Activated CD8-positive, alpha-beta T cell treated with anti-CD3 and anti-CD28 coated beads, Interleukin-2, amount 10 ng/mL, durations not matched to agents 7 days and 5 days (primary cell): ENCODE results near the gene CDC42EP2. TPM values are rescaled to one million over a fixed set of nuclear protein-coding genes. Genes with fewer than 3 reads are reported as not detected.
"Not testable (repeated sequence)": the region's sequence is repeated elsewhere in the genome, so short reads cannot be mapped to it uniquely, and the experiment has no call there.

Experiments
- ATAC-seq: fragments of 150-1000 bp; cut with Tn5 transposase; one replicate; pipeline ENCODE4 v1.10.0; 2021; ENCODE audit warnings: moderate library complexity
- CTCF ChIA-PET: fragments of 350-600 bp; sonication (Branson Sonifier 250); formaldehyde crosslinking; loops from one replicate; lab custom pipeline; 2021; ENCODE audit warnings: antibody characterized with exemption; lab: Charles Lee
- POLR2A ChIA-PET: fragments of 350-600 bp; sonication (Branson Sonifier 250); formaldehyde crosslinking; loops from one replicate; lab custom pipeline; 2021; ENCODE audit warnings: antibody characterized with exemption; lab: Charles Lee
- DNase-seq: peaks from one replicate; pipeline ENCODE4 v3.0.0-alpha.2; 2020
- H3K27ac Mint-ChIP-seq: one replicate; pipeline ENCODE4 v1.8.0; 2021; ENCODE audit warnings: mild to moderate bottlenecking, mixed read lengths
- H3K27me3 Mint-ChIP-seq: one replicate; pipeline ENCODE4 v1.8.0; 2021; ENCODE audit warnings: low read depth, mixed read lengths
- H3K36me3 Mint-ChIP-seq: one replicate; pipeline ENCODE4 v1.8.0; 2021; ENCODE audit warnings: low read depth, mixed read lengths
- H3K4me1 Mint-ChIP-seq: one replicate; pipeline ENCODE4 v1.8.0; 2021; ENCODE audit warnings: low read depth, mixed read lengths
- H3K4me3 Mint-ChIP-seq: one replicate; pipeline ENCODE4 v1.8.0; 2021; ENCODE audit warnings: mild to moderate bottlenecking, mixed read lengths
- H3K9me3 Mint-ChIP-seq: one replicate; pipeline ENCODE4 v1.8.0; 2022; ENCODE audit warnings: mixed read lengths; ENCODE audit not compliant: insufficient read depth
- total RNA-seq, 2 experiments: library from RNA; stranded (reverse); gene quantifications; one replicate each; pipeline ENCODE4 v1.2.3, GENCODE V29; 2021

Gene CDC42EP2
- total RNA-seq, 2 experiments from 2014 or later = 0.29 to 1.2 TPM

DNA sequence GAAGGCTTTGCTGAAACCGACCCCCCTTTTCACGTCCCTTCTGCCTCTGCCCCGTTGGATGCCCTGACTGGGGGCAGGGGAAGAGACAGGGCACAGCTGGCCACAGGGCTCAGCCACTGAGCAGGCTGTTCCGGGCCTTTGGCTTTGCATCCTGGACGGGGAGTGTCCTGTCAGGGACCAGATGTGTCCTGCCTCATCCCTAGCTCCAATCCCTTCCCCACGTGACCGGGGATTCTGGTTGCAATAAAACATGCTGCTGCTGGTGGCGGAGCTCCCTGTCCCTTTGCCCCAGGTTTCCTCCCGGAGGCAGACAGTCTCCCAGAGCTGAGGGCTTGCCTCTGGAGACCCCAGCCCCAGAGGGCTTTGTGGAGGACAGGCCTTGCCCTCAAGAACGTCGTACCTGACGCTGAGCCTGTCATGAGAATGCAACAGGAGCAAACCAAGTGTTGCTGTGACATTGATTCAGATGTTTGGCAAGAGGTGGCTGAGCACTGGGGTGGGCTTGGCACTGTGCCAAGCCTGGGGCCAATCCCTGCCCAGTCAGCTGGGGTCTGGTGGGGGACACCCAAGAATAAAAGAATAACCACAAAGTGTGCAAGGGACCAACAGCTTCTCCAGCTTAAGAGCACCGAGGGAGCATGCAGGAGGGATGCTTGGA lies 7.3 kb downstream of the CDC42EP2 start:
- Mint-ChIP-seq H3K27me3 (peaks cover 4% of the 10 kb centered on the region), H3K4me1 (no peaks in the 10 kb centered on the region), H3K27ac (no peak overlapping the region), H3K36me3 (no peaks in the 10 kb centered on the region), H3K9me3 (no peaks in the 10 kb centered on the region), H3K4me3 (no peak overlapping the region)
- DNase-seq (no peak), ATAC-seq (no peak)
- ChIA-PET POLR2A (interaction anchor here (0.8 kb wide), 1 partner anchor 185 kb away, joined by 3 read pairs; no protein-coding TSS in a partner anchor), CTCF (interaction anchor here (12.3 kb wide), 1 partner anchor 9 kb away, joined by 215 read pairs; the partner anchor contains the start of gene DPF2)

DNA sequence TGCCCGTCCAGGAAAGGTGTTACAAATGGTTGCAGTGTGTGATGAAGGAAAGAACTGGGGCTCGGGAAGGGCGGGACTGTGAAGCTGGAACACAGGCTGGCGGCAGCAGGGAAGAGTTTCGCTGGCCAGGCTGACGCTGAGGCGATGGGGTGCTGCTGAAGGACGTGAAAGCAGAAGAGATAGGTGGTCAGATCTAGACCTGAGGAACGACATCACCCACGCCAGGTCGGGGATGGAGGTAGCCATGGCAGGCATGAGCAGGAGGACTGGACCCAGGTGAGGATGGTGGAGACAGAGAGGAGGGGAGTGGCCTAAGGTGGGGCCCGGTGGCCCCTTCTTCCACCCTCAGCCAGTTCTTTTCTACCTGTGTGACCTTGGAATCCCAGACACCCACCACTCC lies 9.1 kb downstream of the CDC42EP2 start:
- POLR2A ChIA-PET = no interaction called here
- Mint-ChIP-seq H3K27me3 (peaks cover 4% of the 10 kb centered on the region), H3K36me3 (no peaks in the 10 kb centered on the region), H3K4me3 (no peak overlapping the region), H3K9me3 (no peaks in the 10 kb centered on the region), H3K4me1 (no peaks in the 10 kb centered on the region), H3K27ac (no peak overlapping the region)
- DNase-seq (no peak), ATAC-seq (no peak)
- CTCF ChIA-PET = interaction anchor here (1.2 kb wide), 1 partner anchor 9 kb away, joined by 4 read pairs; the partner anchor contains the start of gene CDC42EP2

DNA sequence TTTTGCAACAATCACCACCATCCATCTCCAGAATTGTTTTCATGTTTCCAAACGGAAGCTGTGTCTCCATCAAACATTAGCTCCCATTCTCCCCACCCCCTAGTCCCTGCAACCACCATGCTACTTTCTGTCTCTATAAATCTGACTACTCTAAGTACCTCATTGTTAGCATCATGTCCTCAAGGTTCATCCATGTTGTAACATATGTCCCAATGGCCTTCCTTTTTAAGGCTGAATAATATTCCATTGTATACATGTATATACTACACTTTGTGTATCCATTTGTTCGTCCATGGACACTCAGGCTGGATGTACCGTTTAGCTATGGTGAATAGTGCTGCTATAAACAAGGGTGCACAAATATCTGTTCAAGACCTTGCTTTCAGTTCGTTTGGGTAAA lies 10.8 kb downstream of the CDC42EP2 start:
- Mint-ChIP-seq H3K4me1 (peaks cover 9% of the 10 kb centered on the region), H3K9me3 (no peaks in the 10 kb centered on the region), H3K27me3 (peaks cover 4% of the 10 kb centered on the region), H3K4me3 (no peak overlapping the region), H3K27ac (no peak overlapping the region), H3K36me3 (no peaks in the 10 kb centered on the region)
- ChIA-PET POLR2A (no interaction called here), CTCF (no interaction called here)
- ATAC-seq (no peak), DNase-seq (no peak)

DNA sequence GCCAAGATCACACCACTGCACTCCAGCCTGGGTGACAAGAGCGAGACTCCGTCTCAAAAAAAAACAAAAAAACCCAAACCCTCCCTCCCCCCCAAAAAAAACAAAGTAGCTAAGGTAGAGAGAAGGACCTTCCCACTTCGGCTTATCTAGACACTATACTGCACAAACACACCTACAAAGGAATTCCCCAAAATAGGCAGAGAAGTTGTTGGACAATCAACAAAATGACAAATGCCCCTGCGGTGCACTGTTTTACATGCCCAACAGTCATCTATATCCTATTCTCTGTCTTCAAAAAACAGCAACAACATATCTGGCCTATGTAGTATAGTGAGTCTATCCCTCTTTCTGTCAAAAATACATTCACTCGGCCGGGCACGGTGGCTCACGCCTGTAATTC lies 12.4 kb downstream of the CDC42EP2 start:
- DNase-seq (no peak), ATAC-seq (no peak)
- Mint-ChIP-seq H3K4me3 (no peak overlapping the region), H3K4me1 (peaks cover 9% of the 10 kb centered on the region), H3K27ac (no peak overlapping the region), H3K9me3 (no peaks in the 10 kb centered on the region), H3K36me3 (no peaks in the 10 kb centered on the region), H3K27me3 (peaks cover 4% of the 10 kb centered on the region)
- ChIA-PET POLR2A (no interaction called here), CTCF (interaction anchor here (9.5 kb wide), 1 partner anchor 11 kb away, joined by 215 read pairs; the partner anchor contains the start of gene CDC42EP2)

DNA sequence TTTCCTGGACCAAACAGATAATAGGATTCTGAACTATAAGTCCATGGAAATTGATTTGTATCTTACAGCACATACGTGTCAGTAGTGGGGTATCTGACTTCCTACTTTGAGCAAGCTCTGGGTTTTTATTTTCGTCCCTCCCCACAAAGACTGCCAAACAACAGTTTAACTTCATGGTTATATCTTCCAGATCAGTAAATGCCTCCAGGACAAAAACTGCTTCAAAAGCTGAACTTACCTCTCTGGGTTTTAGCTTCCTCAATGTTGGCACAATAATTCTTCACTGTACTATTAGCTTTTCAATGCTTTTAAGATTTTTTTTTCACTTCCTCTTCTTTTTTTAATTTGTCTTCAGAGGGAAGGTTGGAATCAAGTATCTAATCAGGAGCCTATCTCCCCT lies 14.8 kb downstream of the CDC42EP2 start:
- POLR2A ChIA-PET = interaction anchor here (0.9 to 2.0 kb wide), 3 partner anchors 9 to 207 kb away, joined by 3 to 5 read pairs (median 4); partner anchors contain the start of genes FAU and MRPL49

DNA sequence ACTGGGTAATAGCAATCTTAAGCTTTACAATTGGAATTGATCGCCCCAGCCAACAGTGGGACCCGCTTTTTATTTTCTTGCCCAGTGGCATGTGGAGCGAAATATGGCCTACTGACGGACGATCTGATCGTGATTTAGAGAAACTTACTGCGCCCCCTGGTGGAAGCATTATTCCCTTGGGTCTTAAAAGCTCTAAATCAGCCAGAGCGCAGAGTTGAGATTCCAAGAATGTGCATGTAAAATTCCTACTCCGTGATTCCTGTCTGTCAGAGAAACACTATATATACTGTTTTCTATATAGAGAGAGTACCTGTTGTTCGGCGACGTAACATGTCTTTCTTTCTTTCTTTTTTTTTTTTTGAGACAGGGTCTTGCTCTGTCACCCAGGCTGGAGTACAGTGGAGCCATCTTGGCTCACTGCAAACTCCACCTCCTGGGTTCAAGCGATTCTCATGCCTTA lies 15.3 kb downstream of the CDC42EP2 start:
- ATAC-seq (no peak), DNase-seq (peak; percentile 92)
- Mint-ChIP-seq H3K27ac (no peak overlapping the region), H3K27me3 (peaks cover 4% of the 10 kb centered on the region), H3K36me3 (peaks cover 7% of the 10 kb centered on the region), H3K4me3 (no peak overlapping the region), H3K4me1 (peaks cover 16% of the 10 kb centered on the region), H3K9me3 (no peaks in the 10 kb centered on the region)
- ChIA-PET POLR2A (interaction anchor here (0.9 to 2.0 kb wide), 3 partner anchors 8 to 208 kb away, joined by 3 to 5 read pairs (median 4); partner anchors contain the start of genes FAU and MRPL49), CTCF (interaction anchor here (0.6 to 9.5 kb wide), 62 partner anchors 8 to 482 kb away, joined by 3 to 215 read pairs (median 5); partner anchors contain the start of genes CDC42EP2, FAU, MRPL49 and PCNX3)

More for the DNA sequence above, 14.8 kb downstream of the CDC42EP2 start:
- Mint-ChIP-seq H3K36me3 (peaks cover 3% of the 10 kb centered on the region), H3K4me3 (no peak overlapping the region), H3K27me3 (peaks cover 4% of the 10 kb centered on the region), H3K4me1 (peaks cover 11% of the 10 kb centered on the region), H3K9me3 (no peaks in the 10 kb centered on the region), H3K27ac (no peak overlapping the region)
- ATAC-seq = no peak
- CTCF ChIA-PET = interaction anchor here (0.6 to 9.5 kb wide), 62 partner anchors 9 to 1048 kb away, joined by 3 to 215 read pairs (median 5); partner anchors contain the start of genes CDC42EP2, FAU, MRPL49 and PCNX3
- DNase-seq = no peak

DNA sequence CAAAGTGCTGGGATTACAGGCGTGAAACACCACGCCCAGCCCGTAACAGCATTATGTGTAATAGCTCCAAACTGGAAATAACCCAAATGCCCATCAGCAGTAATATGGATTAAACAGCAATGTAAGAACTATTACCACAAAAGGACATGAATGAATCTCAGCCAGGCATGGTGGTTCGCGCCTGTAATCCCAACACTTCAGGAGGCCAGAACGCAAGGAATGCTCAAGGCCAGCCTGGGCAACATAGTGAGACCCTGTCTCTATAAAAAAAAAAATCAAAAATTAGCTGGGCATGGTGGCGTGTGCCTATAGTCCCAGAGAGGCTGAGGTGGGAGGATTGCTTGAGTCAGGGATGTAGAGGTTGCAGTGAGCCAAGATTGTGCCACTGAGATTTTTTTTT lies 15.9 kb downstream of the CDC42EP2 start:
- POLR2A ChIA-PET = interaction anchor here (1.2 kb wide), 1 partner anchor 8 kb away, joined by 4 read pairs; no protein-coding TSS in a partner anchor
- ATAC-seq = no peak
- Mint-ChIP-seq H3K4me3 (no peak overlapping the region), H3K36me3 (peaks cover 12% of the 10 kb centered on the region), H3K9me3 (no peaks in the 10 kb centered on the region), H3K27me3 (peaks cover 1% of the 10 kb centered on the region), H3K4me1 (peaks cover 22% of the 10 kb centered on the region), H3K27ac (no peak overlapping the region)
- CTCF ChIA-PET = interaction anchor here (0.7 to 9.5 kb wide), 51 partner anchors 8 to 483 kb away, joined by 3 to 215 read pairs (median 5); partner anchors contain the start of genes CDC42EP2, FAU, MRPL49 and PCNX3
- DNase-seq = no peak

DNA sequence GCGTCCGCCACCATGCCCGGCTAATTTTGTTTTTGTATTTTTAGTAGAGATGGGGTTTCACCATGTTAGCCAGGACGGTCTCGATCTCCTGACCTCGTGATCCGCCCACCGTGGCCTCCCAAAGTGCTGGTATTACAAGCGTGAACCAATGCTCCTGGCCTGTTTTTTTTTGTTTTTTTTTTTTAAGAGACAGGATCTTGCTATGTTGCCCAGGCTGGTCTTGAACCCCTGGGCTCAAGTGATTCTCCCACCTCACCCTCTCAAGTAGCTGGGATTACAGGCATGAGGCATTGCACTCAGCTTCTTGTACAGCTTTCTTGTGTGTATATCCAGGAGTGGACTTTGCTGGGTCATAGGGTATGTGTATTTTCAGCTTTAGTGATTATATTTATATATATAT lies 17.9 kb downstream of the CDC42EP2 start:
- not testable (repeated sequence) for H3K9me3 Mint-ChIP-seq, H3K27ac Mint-ChIP-seq, DNase-seq, H3K27me3 Mint-ChIP-seq, ATAC-seq, H3K4me3 Mint-ChIP-seq
- CTCF ChIA-PET = interaction anchor here (0.9 to 9.5 kb wide), 5 partner anchors 16 to 107 kb away, joined by 3 to 215 read pairs (median 43); partner anchors contain the start of gene CDC42EP2
- peaks cover 29% of the 10 kb centered on the region for H3K4me1 Mint-ChIP-seq
- POLR2A ChIA-PET = interaction anchor here (1.1 to 1.8 kb wide), 5 partner anchors 30 to 175 kb away, joined by 3 to 14 read pairs (median 6); partner anchors contain the start of genes MALAT1 and NEAT1
- peaks cover 16% of the 10 kb centered on the region for H3K36me3 Mint-ChIP-seq

DNA sequence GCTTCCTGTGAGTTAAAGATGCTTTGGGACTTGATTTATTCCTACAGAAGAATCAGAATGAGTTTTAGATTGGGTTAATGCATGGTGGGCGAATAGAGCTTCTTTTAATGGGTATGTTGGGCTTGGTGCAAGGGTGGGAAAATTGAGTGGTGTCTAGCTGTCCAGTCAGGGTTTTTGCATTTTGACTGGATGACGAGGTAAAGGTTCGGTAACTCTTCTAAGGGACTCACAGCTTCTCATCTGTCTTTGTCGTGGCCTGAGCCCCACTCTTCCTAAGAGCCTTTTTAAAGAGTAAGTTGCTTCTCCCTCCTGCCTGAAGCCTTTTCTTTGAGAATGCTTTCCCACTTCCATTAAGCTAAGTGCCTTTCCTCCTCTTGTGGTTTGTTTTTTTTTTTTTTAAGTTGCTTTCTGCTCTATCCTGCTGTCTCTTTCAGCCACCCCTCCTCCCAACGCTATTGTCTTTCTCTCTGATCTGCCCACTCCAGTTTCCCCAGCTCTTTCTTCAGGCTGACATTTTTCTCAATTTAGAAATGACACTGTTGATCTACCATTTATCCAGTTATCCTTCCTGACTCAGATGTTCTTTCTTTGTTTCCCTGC lies 20.1 kb downstream of the CDC42EP2 start:
- ChIA-PET POLR2A (interaction anchor here (0.6 to 1.8 kb wide), 7 partner anchors 9 to 167 kb away, joined by 3 to 5 read pairs (median 3); partner anchors contain the start of gene POLA2), CTCF (interaction anchor here (0.7 to 9.5 kb wide), 12 partner anchors 8 to 199 kb away, joined by 3 to 215 read pairs (median 3); partner anchors contain the start of genes CAPN1, CDC42EP2 and POLA2)
- ATAC-seq = no peak
- Mint-ChIP-seq H3K4me3 (peak overlapping the region; percentile 85), H3K36me3 (peaks cover 23% of the 10 kb centered on the region), H3K27ac (peak overlapping the region; percentile 84), H3K27me3 (no peaks in the 10 kb centered on the region), H3K9me3 (no peaks in the 10 kb centered on the region), H3K4me1 (peaks cover 38% of the 10 kb centered on the region)
- no peak for DNase-seq

DNA sequence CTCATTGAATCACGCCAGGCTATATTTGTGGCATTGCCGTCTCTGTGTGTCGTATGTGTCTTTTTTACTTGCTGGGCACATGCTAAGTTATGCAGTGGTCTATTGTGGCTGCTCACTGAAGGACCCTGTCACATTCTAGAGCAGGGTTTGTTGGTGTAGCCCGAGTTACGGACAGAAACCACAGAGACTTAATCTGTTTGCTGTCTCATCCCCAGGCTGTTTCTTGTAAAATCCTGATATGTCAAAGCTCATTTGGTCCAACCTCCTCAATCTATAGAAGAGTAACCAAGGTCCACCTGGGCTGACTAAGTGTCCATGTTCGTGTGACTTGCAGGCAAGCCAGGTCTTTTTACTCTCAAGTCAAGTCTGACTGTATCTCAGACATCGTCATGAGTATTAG lies 24.0 kb downstream of the CDC42EP2 start:
- Mint-ChIP-seq H3K9me3 (no peaks in the 10 kb centered on the region), H3K27ac (no peak overlapping the region), H3K27me3 (no peaks in the 10 kb centered on the region), H3K4me1 (peaks cover 34% of the 10 kb centered on the region), H3K36me3 (peaks cover 37% of the 10 kb centered on the region), H3K4me3 (no peak overlapping the region)
- POLR2A ChIA-PET = interaction anchor here (0.9 kb wide), 1 partner anchor 9 kb away, joined by 4 read pairs; no protein-coding TSS in a partner anchor
- CTCF ChIA-PET = interaction anchor here (1.0 to 2.7 kb wide), 4 partner anchors 9 to 172 kb away, joined by 3 to 14 read pairs (median 6); partner anchors contain the start of gene CDC42EP2
- no peak for ATAC-seq
- DNase-seq = no peak

DNA sequence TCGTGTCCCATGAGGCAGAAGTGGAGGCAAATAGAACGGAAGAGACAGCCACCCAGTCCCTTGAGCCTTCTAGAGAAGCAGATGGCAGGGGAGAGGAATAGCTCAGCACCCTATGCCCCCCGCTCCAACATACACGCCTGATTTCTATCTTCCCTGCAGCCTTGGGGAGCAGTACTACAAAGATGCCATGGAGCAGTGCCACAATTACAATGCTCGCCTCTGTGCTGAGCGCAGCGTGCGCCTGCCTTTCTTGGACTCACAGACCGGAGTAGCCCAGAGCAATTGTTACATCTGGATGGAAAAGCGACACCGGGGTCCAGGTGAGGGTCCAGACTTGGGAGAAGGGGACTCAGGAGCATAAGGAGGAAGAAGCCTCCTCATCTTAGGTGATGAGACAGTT lies 25.6 kb downstream of the CDC42EP2 start:
- no peaks in the 10 kb centered on the region for H3K27me3 Mint-ChIP-seq
- H3K4me3 Mint-ChIP-seq = no peak overlapping the region
- ATAC-seq (no peak), DNase-seq (no peak)
- no peak overlapping the region for H3K27ac Mint-ChIP-seq
- H3K36me3 Mint-ChIP-seq = peaks cover 42% of the 10 kb centered on the region
- no peaks in the 10 kb centered on the region for H3K9me3 Mint-ChIP-seq
- peaks cover 24% of the 10 kb centered on the region for H3K4me1 Mint-ChIP-seq
- ChIA-PET CTCF (interaction anchor here (0.8 to 2.7 kb wide), 4 partner anchors 13 to 65 kb away, joined by 3 to 14 read pairs (median 4); partner anchors contain the start of gene CDC42EP2), POLR2A (no interaction called here)
